GM23248 (cell line): ENCODE data around the gene SEMA3F. TPM values are rescaled to one million over a fixed set of nuclear protein-coding genes. Genes with fewer than 3 reads are reported as not detected.

Source experiments
- DNase-seq: peaks from one replicate; pipeline ENCODE4 v3.0.0-alpha.2; 2015
- H2AFZ ChIP-seq: fragments of 200-600 bp; sonication (generic); 2 replicates; pipeline ENCODE4 v1.6.1; 2016; ENCODE audit warnings: antibody characterized with exemption
- H3F3A ChIP-seq: fragments of 200-600 bp; sonication (generic); 2 replicates; pipeline ENCODE4 v1.6.1; 2016; ENCODE audit warnings: mild to moderate bottlenecking, antibody characterized with exemption, mixed run types; ENCODE audit not compliant: insufficient read depth
- H3K27ac ChIP-seq: fragments of 200-600 bp; sonication (generic); 2 replicates; pipeline ENCODE4 v1.5.1; 2016; ENCODE audit warnings: mild to moderate bottlenecking
- H3K27me3 ChIP-seq: fragments of 200-600 bp; sonication (generic); replicated peaks from 2 replicates; pipeline ENCODE4 v1.6.1; 2016; ENCODE audit warnings: mild to moderate bottlenecking; ENCODE audit not compliant: insufficient read depth
- H3K36me3 ChIP-seq: fragments of 200-600 bp; sonication (generic); 2 replicates; pipeline ENCODE4 v1.6.1; 2016; ENCODE audit warnings: low read depth, mild to moderate bottlenecking
- H3K4me1 ChIP-seq: fragments of 200-600 bp; sonication (generic); 2 replicates; pipeline ENCODE4 v1.6.1; 2016; ENCODE audit warnings: mild to moderate bottlenecking; ENCODE audit not compliant: insufficient read depth
- H3K4me2 ChIP-seq: fragments of 200-600 bp; sonication (generic); one replicate; pipeline ENCODE4 v1.6.1; 2016; ENCODE audit warnings: mild to moderate bottlenecking; ENCODE audit not compliant: unreplicated experiment
- H3K4me3 ChIP-seq: fragments of 200-600 bp; sonication (generic); 2 replicates; pipeline ENCODE4 v1.5.1; 2016; ENCODE audit warnings: mild to moderate bottlenecking
- H3K79me2 ChIP-seq: fragments of 200-600 bp; sonication (generic); 2 replicates; pipeline ENCODE4 v1.6.1; 2016; ENCODE audit warnings: mild to moderate bottlenecking; ENCODE audit not compliant: insufficient read depth
- H3K9ac ChIP-seq: fragments of 200-600 bp; sonication (generic); 2 replicates; pipeline ENCODE4 v1.6.1; 2016; ENCODE audit warnings: mild to moderate bottlenecking
- H3K9me2 ChIP-seq: fragments of 200-600 bp; sonication (generic); 2 replicates; pipeline ENCODE4 v1.6.1; 2016; ENCODE audit warnings: mixed run types, mild to moderate bottlenecking, moderate library complexity; ENCODE audit not compliant: insufficient read depth
- H3K9me3 ChIP-seq: fragments of 200-600 bp; sonication (generic); one replicate; pipeline ENCODE4 v1.6.1; 2017; ENCODE audit warnings: low read depth
- H4K20me1 ChIP-seq: fragments of 200-600 bp; sonication (generic); 2 replicates; pipeline ENCODE4 v1.6.0; 2016; ENCODE audit not compliant: insufficient read depth
- EZH2 ChIP-seq: fragments of 200-600 bp; sonication (generic); IDR thresholded peaks from 2 replicates; pipeline ENCODE4 v1.6.1; 2018; ENCODE audit warnings: antibody characterized with exemption, mild to moderate bottlenecking; ENCODE audit not compliant: insufficient read depth, poor library complexity, severe bottlenecking
- EZH2phosphoT487 ChIP-seq: fragments of 200-600 bp; sonication (generic); IDR thresholded peaks from 2 replicates; pipeline ENCODE4 v1.6.1; 2018; ENCODE audit warnings: antibody characterized with exemption, moderate library complexity, mild to moderate bottlenecking, low read depth; ENCODE audit not compliant: insufficient read depth
- WGBS, 2 experiments: methylation state at CpG; one replicate each; pipeline ENCODE4 v1.1.6; 2015 to 2017; ENCODE audit warnings: low lambda C conversion rate in 2 of 2, low coverage in 1 of 2; ENCODE audit errors: missing lambda C conversion rate in 2 of 2; 5-methylcytosine and 5-hydroxymethylcytosine counted together
- in situ Hi-C: fragments of 300-500 bp; cut with MboI; formaldehyde crosslinking; loops from 2 replicates; pipeline ENCODE4 v1.15.0; 2020
- polyA plus RNA-seq: library from polyadenylated mRNA; unstranded; fragments of >200 nt; fragmentation: Nextera tagmentation; extraction: Ambion mirVana; gene quantifications from 2 replicates; pipeline ENCODE4 v1.2.1, GENCODE V29; 2016
- total RNA-seq: library from RNA; depleted of rRNA; stranded (reverse); fragments of >200 nt; shearing (Covaris generic); gene quantifications from 2 replicates; pipeline ENCODE4 v1.2.3, GENCODE V29; 2014

The SEMA3F gene
- total and polyA plus RNA-seq, 2 experiments from 2014 or later: 0.54 to 3.2 TPM

DNA sequence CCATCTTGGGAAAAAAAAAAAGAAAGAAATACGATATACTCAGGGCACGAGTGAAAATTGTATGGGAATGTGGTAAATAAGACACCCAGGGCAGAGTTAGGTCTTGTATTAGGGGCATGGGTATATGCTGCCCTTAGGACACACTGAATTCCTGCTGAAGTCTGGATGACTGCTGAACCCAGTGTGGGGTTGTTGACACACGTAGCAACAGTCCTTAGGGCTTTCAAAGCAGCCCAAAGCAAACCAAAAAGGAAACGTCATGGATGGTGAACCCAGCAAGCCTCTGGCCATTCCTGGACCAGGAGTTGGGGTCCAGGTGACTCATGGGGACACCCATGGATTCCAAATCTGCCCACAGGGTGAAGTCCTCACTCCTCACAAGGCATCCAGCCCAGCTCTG lies 27.1 kb upstream of the SEMA3F start:
- Histone ChIP-seq H3K27ac (no peak overlapping the region), H3F3A (no peaks in the 10 kb centered on the region; the same call in 1 of the 2 replicates), H3K9me3 (no peaks in the 10 kb centered on the region), H3K79me2 (no peaks in the 10 kb centered on the region), H3K36me3 (no peaks in the 10 kb centered on the region), H3K9me2 (no peaks in the 10 kb centered on the region), H4K20me1 (no peaks in the 10 kb centered on the region), H2AFZ (no peak overlapping the region), H3K9ac (no peak overlapping the region), H3K4me2 (no peak overlapping the region), H3K27me3 (no peaks in the 10 kb centered on the region), H3K4me3 (no peak overlapping the region), H3K4me1 (0 out of 2 replicates have a peak, but pooled peaks cover 4% of the 10 kb centered on the region)
- no peak for DNase-seq
- TF ChIP-seq EZH2phosphoT487: no peak
- TF ChIP-seq EZH2: no peak
- in situ Hi-C loops: loop anchor here (10.0 kb wide), 1 partner anchor 57 kb away; no protein-coding TSS in a partner anchor
- WGBS, 2 experiments: 67 to 73% methylated on average over 4 of the region's 4 CpGs

GRCh38 chr3:50130436-50130835 lies 24.7 kb upstream of the SEMA3F start:
- TF ChIP-seq EZH2phosphoT487 (no peak), EZH2 (no peak)
- in situ Hi-C loops: no loop called here
- DNase-seq: no peak
- H3K27me3 ChIP-seq: no peaks in the 10 kb centered on the region
- no peaks in the 10 kb centered on the region for H3K4me1 ChIP-seq
- H3K4me3 ChIP-seq: no peak overlapping the region
- H3K4me2 ChIP-seq: no peak overlapping the region
- H2AFZ ChIP-seq: no peak overlapping the region
- 92 to 95% methylated on average over 2 of the region's 2 CpGs for whole genome bisulfite sequencing, 2 experiments
- no peaks in the 10 kb centered on the region for H3K36me3 ChIP-seq
- H3K9ac ChIP-seq: no peak overlapping the region
- H3K9me3 ChIP-seq: no peaks in the 10 kb centered on the region
- no peak overlapping the region for H3K27ac ChIP-seq
- no peaks in the 10 kb centered on the region for H3K79me2 ChIP-seq
- H4K20me1 ChIP-seq: no peaks in the 10 kb centered on the region
- no peaks in the 10 kb centered on the region for H3K9me2 ChIP-seq
- H3F3A ChIP-seq: no peaks in the 10 kb centered on the region

GRCh38 chr3:50132421-50133282 lies 22.5 kb upstream of the SEMA3F start:
- Histone ChIP-seq H3K4me3 (no peak overlapping the region), H3K79me2 (no peaks in the 10 kb centered on the region), H3K36me3 (no peaks in the 10 kb centered on the region), H3K4me2 (no peak overlapping the region), H4K20me1 (no peaks in the 10 kb centered on the region), H3K9me3 (no peaks in the 10 kb centered on the region), H2AFZ (no peak overlapping the region), H3F3A (no peaks in the 10 kb centered on the region), H3K9me2 (no peaks in the 10 kb centered on the region), H3K4me1 (no peaks in the 10 kb centered on the region), H3K27me3 (no peaks in the 10 kb centered on the region), H3K27ac (no peak overlapping the region), H3K9ac (no peak overlapping the region)
- in situ Hi-C loops: no loop called here
- peak; percentile 22 for DNase-seq
- 41 to 50% methylated on average over 6 of the region's 6 CpGs for WGBS, 2 experiments
- TF ChIP-seq EZH2phosphoT487 (no peak), EZH2 (no peak)

GRCh38 chr3:50133283-50133615 lies 21.9 kb upstream of the SEMA3F start:
- Histone ChIP-seq H2AFZ (no peak overlapping the region), H3K36me3 (no peaks in the 10 kb centered on the region), H4K20me1 (no peaks in the 10 kb centered on the region), H3K4me3 (no peak overlapping the region), H3K4me2 (no peak overlapping the region), H3K9me2 (no peaks in the 10 kb centered on the region), H3K27ac (no peak overlapping the region), H3K4me1 (peaks cover under 1% of the 10 kb centered on the region), H3K27me3 (no peaks in the 10 kb centered on the region), H3F3A (no peaks in the 10 kb centered on the region), H3K9ac (no peak overlapping the region), H3K79me2 (no peaks in the 10 kb centered on the region), H3K9me3 (no peaks in the 10 kb centered on the region)
- in situ Hi-C loops: no loop called here
- no peak for DNase-seq
- TF ChIP-seq EZH2phosphoT487: no peak
- no peak for TF ChIP-seq EZH2
- 47 to 57% methylated on average over 4 of the region's 4 CpGs for WGBS, 2 experiments
